Suppressor macrophage treated with lipopolysaccharide for 4 hours (primary cell): ENCODE data around the gene LEUTX.
"Not testable (repeated sequence)": the region's sequence is repeated elsewhere in the genome, so short reads cannot be mapped to it uniquely, and the experiment has no call there.

ENCODE experiments used
- DNase-seq: peaks from one replicate; pipeline ENCODE4 v3.0.0-alpha.2; 2020

Gene LEUTX

DNA sequence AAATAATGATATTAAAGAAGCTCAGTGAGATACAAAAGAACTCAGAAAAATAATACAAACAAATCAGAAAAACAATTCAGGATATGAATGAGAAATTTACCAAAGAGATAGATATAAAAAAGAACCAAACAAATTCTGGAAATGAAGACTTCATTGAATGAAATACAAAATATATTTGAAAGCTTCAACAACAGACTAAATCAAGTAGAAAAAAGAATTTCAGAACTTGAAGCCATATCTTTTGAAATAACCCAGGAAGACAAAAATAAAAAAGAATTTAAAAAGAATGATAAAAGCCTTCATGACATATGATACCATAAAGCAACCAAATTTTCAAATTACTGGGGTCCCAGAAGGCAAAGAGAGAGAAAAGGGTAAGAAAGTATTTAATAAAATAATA is 9.6 kb downstream of the LEUTX start:
- no peak for DNase-seq

DNA sequence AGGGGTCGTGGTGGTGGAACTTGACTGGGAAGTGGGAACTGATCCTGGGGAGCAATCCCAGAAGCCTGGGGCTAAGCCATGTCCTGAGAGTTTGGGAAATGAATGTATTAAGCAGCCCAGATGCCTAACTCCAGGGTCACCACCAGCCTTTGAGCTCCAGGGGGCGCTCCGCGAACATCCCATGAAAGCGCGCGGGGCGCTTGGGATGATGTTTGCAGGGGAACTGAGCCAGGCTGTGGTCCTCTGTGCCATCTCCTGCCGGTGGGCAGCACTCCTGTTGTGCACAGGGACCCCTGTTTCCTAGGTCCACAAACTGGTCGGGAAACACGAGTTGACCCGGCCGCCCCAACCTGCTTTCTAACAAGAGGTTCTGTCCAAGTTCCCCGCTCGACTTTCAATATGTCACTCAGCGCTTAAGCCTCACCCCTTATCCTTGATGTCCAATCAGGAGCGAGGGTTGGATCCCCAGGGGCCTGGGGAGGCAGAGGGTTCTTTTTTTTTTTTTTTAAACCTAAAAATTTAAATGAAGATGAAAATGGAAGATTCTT is 14.4 kb downstream of the LEUTX start:
- peak; percentile 85 for DNase-seq

GRCh38 chr19:39795001-39795400 is 16.3 kb downstream of the LEUTX start:
- no peak for DNase-seq

DNA sequence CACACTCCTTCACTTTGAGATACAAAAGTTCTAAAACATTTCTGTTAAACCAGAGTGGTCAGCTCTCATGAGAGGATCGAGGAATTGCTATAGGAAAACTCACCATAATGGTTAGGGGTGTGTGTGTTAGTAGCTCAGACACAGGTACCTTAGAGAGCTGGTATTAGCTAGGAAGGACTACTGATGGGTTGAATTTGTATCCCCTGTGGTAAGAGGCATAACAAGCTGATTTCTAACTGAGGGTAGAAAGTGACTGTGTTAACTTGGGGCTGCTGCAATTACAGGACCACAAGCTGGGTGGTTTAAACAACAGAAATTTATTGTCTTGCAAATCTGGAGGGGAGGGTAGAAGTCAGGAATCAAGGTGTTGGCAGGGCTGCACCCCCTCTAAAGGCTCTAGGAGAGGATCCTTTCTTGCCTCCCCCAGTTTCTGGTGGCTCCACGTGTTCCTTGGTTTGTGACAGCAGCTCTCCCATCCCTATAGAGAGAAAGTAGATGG is 17.4 kb downstream of the LEUTX start:
- DNase-seq: no peak

GRCh38 chr19:39797083-39797482 is 18.4 kb downstream of the LEUTX start:
- no peak for DNase-seq

GRCh38 chr19:39802958-39803357 is 24.3 kb downstream of the LEUTX start:
- no peak for DNase-seq

DNA sequence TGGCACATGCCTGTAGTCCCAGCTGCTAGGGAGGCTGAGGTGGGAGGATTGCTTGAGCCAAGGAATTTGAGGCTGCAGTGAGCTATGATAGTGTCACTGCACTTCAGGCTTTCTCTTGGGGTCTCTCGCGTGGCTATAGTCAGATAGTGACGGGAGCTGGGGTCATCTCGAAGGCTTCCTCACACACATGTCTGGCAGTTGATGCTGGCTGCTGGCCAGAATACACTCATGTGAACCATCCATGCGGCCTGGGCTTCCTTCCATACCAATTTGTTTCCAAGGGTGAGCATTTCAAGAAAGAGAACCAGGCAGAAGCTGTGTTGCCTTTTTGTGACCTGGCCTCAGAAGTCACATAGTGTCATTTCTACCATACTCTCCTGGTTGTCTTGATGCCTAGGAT is 26.4 kb downstream of the LEUTX start:
- no peak for DNase-seq

DNA sequence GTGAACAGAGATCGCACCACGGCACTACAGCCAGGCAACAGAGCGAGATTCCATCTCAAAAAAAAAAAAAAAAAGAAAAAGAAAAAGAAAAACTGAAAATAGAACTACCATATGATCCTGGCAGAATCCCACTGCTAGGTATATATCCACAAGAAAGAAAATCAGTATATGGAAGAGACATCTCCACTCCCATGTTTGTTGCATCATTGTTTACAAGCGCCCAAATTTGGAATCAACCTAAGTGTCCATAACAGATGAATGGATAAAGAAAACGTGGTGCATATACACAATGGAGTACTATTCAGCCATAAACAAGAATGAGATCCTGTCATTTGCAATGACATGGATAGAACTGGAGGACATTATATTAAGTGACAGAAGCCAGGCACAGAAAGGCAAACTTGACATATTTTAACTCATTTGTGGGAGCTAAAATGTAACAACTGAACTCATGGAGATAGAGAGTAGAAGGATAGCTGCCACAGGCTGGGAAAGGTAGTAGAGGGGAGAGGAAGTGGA is 29.3 kb downstream of the LEUTX start:
- DNase-seq: no peak

DNA sequence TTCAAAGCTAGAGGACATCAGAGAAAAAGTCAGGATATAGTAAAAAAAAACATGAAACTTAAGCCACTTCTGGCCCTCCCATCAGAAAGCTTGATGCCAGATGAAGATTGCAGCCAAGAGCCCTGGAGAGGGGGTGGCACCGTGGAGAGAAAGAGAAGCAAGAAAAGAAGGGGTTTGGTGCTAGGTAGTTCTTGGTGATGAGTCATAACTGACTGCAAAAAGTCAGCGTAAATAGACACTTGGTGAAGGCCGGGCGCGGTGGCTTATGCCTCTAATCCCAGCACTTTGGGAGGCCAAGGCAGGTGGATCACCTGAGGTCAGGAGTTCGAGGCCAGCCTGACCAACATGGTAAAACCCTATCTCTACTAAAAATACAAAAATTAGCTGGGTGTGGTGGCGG is 30.0 kb downstream of the LEUTX start:
- DNase-seq: not testable (repeated sequence)

DNA sequence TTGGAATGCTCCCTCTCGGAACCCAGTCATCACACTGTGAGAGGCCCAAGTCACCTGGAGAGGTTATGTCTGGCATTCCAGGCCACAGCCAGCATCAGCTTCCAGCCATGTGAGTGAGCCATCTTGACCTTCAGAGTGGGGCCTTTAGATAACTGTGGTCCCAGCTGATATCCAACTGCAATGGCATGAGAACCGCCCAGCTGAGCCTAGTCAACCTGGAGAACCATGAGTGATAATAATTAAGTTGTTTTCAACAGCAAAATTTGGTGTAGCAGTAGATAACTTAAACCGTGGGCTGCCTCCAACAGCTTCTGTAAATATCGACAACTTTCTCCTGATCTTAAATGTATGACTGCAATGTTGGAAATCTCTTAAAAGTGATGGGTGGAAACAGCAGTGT is 30.7 kb downstream of the LEUTX start:
- no peak for DNase-seq

DNA sequence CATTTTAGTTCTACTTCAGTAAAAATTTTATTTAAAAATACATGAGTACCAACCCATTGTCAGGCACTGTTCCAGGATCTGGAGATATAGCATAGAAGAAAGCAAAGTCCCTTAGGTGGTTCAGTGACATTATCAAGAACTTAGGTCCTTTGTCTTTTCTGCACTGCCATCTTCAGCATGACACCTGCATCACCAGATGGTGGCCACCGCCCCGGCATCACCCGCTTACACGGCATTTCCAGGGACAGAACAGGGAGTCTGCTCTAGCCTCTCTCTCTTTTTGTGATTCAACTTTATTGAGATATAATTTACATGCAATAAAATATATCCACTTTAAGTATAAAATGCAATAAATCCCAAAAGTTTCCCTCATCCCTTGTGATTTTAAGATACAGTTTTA is 31.8 kb downstream of the LEUTX start:
- no peak for DNase-seq

DNA sequence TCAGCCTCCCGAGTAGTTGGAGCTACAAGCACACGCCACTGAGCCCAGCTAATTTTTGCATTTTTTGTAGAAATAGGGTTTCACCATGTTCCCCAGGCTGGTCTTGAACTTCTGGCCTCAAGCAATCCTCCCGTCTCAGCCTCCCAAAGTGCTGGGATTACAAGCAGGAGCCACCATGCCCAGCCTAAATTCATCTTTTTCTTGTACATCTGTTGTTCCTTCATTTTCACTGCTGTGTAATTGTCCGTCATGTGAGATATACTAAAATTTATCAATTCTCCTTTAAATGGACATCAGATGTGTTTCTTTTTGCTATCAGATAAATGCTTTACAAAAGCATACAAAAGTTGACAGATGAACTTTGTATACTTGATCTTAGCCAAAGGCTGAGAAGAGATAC is 32.4 kb downstream of the LEUTX start:
- DNase-seq: no peak

GRCh38 chr19:39813264-39813993 is 34.8 kb downstream of the LEUTX start:
- DNase-seq: no peak

DNA sequence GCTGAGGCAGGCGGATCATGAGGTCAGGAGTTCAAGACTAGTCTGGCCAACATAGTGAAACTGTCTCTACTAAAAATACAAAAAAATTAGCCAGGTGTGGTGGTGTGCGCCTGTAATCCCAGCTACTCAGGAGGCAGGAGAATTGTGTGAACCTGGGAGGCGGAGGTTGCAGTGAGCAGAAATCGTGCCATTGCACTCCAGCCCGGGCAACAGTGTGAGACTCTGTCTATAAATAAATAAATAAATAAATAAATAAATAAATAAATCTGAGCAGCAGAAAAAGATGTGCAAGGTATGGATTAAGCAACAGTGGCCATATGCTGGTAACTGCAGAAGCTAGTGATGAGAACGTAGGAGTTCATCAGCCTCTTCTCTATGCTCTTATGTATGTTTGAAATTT is 35.5 kb downstream of the LEUTX start:
- not testable (repeated sequence) for DNase-seq

DNA sequence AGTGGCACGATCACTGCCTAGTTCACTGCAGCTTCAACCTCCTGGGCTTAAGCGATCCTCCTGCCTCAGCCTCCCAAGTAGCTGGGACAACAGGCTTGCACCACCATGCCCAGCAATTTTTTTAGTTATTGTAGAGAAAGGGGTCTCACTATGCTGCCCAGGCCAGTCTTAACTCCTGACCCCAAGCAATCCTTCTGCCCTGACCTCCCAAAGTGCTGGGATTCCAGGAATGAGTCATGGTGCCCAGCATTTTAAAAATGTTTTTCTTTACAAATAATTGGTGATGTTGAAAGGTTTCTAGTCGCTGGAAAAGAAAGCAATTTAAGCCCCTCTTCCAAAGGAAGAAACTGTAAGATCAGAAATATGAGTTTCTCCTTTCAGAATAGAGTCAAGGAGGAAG is 35.9 kb downstream of the LEUTX start:
- no peak for DNase-seq

DNA sequence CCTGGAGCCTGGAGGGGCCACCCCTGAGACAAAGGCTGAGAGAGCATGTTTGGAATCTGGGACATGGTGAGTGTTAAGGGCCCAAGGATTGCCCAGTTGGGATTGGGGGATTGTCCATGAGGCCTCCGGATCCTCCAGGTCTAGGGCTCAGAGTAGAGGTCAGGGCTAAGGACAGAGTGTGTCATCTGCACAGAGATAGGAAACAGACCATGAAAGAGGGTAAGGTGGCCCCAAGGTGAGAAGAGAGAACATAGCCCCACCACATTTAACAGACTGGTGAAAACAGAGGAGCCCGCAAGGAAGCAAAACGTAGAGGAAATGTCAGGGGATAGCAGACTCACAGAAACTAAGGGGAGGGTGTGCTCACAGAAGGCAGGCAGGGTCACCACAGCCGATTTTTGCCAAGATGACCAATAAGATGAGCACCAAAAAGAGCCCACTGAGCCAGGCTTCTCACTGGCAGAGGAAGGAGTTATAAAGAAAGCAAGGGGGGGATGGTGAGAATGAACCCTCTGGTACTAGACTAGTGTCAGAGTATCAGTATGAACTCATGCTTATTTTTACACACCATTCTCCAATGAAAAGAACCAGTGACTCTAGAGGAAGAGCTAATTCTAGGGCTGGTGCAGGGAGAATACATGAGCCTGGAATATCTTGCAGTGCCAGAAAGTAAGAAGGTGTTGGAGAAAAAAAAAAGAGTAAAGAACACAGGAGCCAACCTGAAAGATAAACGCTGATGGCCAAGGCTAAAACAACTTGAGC is 37.8 kb downstream of the LEUTX start:
- no peak for DNase-seq

DNA sequence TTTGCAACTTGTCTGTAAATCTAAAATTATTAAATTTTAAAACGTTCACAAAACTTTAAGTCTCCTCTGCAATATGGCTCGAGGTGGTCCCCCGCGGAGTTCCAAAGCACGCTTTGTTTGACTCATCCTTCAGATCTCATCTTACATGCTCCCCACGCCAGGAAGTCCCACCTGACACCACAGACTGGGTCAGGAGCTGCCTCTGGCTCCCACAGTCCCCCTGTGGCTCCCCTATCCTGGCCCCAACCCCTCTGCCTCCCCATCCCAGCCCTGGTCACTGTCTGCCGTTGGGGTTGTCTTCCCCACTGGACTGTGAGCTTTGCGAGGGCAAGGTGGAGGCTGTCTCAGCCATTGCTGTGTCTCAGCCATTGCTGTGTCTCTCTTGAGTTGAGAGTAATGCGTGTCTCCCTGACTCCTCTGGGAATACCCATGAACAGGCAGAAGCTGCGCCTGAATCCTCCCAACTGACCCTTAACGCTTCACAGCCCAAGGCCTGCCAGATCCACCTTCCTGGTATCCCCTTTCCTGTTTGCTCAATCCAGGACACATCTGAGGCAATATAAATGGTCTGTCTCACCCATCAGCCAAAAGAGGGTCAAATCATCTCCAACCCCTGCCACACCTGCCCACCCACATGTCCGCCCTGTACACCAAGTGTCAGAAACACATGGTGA is 39.4 kb downstream of the LEUTX start:
- no peak for DNase-seq

DNA sequence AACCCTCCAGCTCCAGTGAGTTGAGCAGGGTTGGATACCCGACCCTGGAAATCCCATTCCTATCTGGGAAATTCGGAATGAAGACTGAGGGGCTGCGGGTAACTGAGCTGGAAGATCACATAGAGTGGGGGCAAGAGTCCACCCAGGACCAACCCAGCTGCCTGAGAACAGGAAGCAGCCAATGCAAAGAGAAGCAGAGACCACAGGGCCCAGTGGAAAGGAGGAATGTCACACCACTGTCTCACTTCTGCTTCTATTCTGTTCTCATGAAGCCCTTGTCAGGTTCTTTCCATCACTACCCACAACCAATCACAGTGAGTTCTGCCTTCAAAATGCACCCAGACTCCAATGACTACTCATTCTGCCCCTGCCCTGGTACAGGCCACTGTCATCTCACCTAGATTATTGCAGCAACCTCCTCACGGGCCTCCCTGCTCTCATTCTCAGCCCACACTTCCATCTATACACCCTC is 40.0 kb downstream of the LEUTX start:
- DNase-seq: no peak

- no peak for DNase-seq
Measured at GRCh38 chr19:39819786-39820185, 41.1 kb downstream of the LEUTX start.

DNA sequence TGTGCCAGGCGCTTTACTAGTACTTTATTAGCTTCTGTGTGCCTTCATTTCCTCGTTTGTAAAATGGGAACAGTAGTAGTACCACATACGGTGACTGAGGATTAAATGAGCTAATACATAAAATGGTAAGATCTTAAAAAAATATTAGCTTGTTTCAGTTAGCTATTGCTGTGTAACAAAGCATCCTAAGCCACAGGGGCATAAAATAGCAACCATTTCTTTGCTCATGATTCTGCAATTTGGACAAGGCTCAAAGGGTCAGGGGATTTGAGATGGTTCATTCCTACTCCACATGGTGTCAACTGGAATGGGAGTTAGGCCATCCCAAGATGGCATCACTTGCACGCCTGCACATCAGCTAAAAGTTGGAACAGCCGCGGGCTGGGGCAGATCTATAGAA is 42.0 kb downstream of the LEUTX start:
- DNase-seq: no peak

- DNase-seq: no peak
Measured at GRCh38 chr19:39823686-39824085, 45.0 kb downstream of the LEUTX start.

DNA sequence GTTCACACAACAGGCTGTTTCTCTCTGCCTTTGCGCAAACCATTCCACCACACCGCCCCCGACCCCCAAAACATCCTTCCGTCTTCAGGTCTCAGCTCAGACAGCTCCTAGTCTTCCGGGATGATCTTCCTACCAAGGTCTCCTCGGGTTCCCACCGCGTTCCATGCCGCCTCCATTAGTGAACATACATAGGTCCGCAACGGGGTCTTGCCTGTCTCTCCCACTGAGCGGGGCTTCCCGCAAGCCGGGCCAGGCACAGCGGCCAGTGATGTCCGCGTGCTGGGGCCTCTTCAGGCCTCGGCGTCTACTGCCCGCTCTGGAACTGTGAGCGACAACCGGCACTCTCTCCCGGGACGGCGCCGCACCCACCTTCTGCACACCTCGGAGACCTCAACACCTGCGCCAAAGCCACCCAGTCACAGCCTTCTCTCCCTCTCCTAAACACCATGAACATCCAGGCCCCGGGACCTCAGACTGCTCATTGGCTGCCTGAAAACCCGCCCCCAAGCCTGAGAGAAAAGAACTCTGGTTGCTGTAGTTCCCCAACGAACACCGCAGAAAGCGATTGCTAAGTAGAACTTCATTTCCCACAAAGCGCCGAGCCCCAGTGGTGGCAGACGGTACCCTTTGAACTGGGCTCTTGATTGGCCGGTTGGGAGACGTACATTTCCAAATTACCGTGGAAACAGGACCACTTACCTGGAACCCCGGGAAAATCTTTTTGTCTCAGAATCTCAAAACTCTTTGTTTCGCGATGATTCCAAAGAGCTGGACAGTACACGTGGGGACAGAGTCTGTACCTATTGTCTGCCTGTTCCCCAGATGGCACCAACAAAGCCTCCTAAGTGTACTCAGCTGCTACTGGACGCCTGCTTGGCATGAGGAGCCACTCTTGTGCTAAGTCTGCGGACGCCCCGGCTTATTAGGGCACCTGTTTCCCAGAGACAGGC is 45.8 kb downstream of the LEUTX start:
- peak; percentile 90 for DNase-seq
